SK-N-SH treated with all-trans-retinoic acid at 6 μM for 48 hours (cell line): ENCODE data around the gene MAPK8IP3.

ENCODE experiments used
- ATAC-seq: fragments of 200-7000 bp; cut with Tn5 transposase; 3 replicates; pipeline ENCODE4 v1.9.1; 2020; ENCODE audit warnings: mild to moderate bottlenecking, moderate library complexity
- ARNTL ChIP-seq: fragments of 450-650 bp; formaldehyde crosslinking; IDR thresholded peaks from 2 replicates; pipeline ENCODE4 v1.5.0; 2020; ENCODE audit warnings: low read depth, mild to moderate bottlenecking, moderate library complexity, borderline replicate concordance
- BACH2 ChIP-seq: fragments of 250-450 bp; sonication (Bioruptor Pico); IDR thresholded peaks from 2 replicates; pipeline ENCODE4 v1.9.0; 2021; ENCODE audit warnings: mild to moderate bottlenecking, borderline replicate concordance
- CSDC2 ChIP-seq: fragments of 250-450 bp; sonication (Bioruptor Pico); IDR thresholded peaks from 2 replicates; pipeline ENCODE4 v1.5.0; 2020; ENCODE audit warnings: mild to moderate bottlenecking, moderate library complexity
- ESRRG ChIP-seq: fragments of 250-450 bp; sonication (Bioruptor Pico); IDR thresholded peaks from 2 replicates; pipeline ENCODE4 v1.6.1; 2021; ENCODE audit warnings: mild to moderate bottlenecking
- GLIS3 ChIP-seq: fragments of 250-450 bp; sonication (Bioruptor Pico); IDR thresholded peaks from 2 replicates; pipeline ENCODE4 v1.5.0; 2020; ENCODE audit warnings: mild to moderate bottlenecking, moderate library complexity
- OSR1 ChIP-seq: fragments of 250-450 bp; sonication (Bioruptor Pico); IDR thresholded peaks from 2 replicates; pipeline ENCODE4 v1.8.0; 2022; ENCODE audit warnings: moderate library complexity, mild to moderate bottlenecking, inconsistent platforms
- POU6F1 ChIP-seq: fragments of 250-450 bp; sonication (Bioruptor Pico); IDR thresholded peaks from 2 replicates; pipeline ENCODE4 v1.8.0; 2021; ENCODE audit warnings: low read depth, mild to moderate bottlenecking, moderate library complexity, borderline replicate concordance
- PPARA ChIP-seq: fragments of 250-450 bp; sonication (Bioruptor Pico); IDR thresholded peaks from 2 replicates; pipeline ENCODE4 v1.5.0; 2020; ENCODE audit warnings: mild to moderate bottlenecking, borderline replicate concordance
- RARB ChIP-seq: fragments of 250-450 bp; sonication (Bioruptor Pico); IDR thresholded peaks from 2 replicates; pipeline ENCODE4 v1.8.0; 2021; ENCODE audit warnings: mild to moderate bottlenecking, moderate library complexity
- SNAI2 ChIP-seq: fragments of 250-450 bp; sonication (Bioruptor Pico); IDR thresholded peaks from 2 replicates; pipeline ENCODE4 v1.5.0; 2020; ENCODE audit warnings: mild to moderate bottlenecking, moderate library complexity
- TCF4 ChIP-seq: fragments of 250-450 bp; sonication (Bioruptor Pico); IDR thresholded peaks from 2 replicates; pipeline ENCODE4 v1.8.0; 2021; ENCODE audit warnings: mild to moderate bottlenecking, moderate library complexity, borderline replicate concordance
- TOX ChIP-seq: fragments of 250-450 bp; sonication (Bioruptor Pico); IDR thresholded peaks from 2 replicates; pipeline ENCODE4 v1.8.0; 2021; ENCODE audit warnings: mild to moderate bottlenecking, moderate library complexity, borderline replicate concordance
- TSHZ2 ChIP-seq: fragments of 250-450 bp; sonication (Bioruptor Pico); IDR thresholded peaks from 2 replicates; pipeline ENCODE4 v1.5.0; 2020; ENCODE audit warnings: mild to moderate bottlenecking, moderate library complexity
- ZC3H10 ChIP-seq: fragments of 250-450 bp; sonication (Bioruptor Pico); IDR thresholded peaks from 2 replicates; pipeline ENCODE4 v1.5.1; 2021; ENCODE audit warnings: mild to moderate bottlenecking, moderate library complexity
- ZFP3 ChIP-seq: fragments of 250-450 bp; sonication (Bioruptor Pico); IDR thresholded peaks from 2 replicates; pipeline ENCODE4 v1.5.0; 2020; ENCODE audit warnings: mild to moderate bottlenecking, moderate library complexity
- ZFP30 ChIP-seq: fragments of 450-650 bp; formaldehyde crosslinking; IDR thresholded peaks from 2 replicates; pipeline ENCODE4 v1.5.0; 2022; ENCODE audit warnings: mild to moderate bottlenecking, moderate library complexity
- ZNF565 ChIP-seq: fragments of 450-650 bp; formaldehyde crosslinking; conservative IDR thresholded peaks from 2 replicates; pipeline ENCODE4 v1.5.0; 2020; ENCODE audit warnings: low read depth, mild to moderate bottlenecking, moderate library complexity
- ZNF70 ChIP-seq: fragments of 450-650 bp; formaldehyde crosslinking; IDR thresholded peaks from 2 replicates; pipeline ENCODE4 v1.5.0; 2020; ENCODE audit warnings: mild to moderate bottlenecking, moderate library complexity
- ZNF8 ChIP-seq: fragments of 450-650 bp; formaldehyde crosslinking; IDR thresholded peaks from 2 replicates; pipeline ENCODE4 v1.5.0; 2020; ENCODE audit warnings: mild to moderate bottlenecking, moderate library complexity
- TF ChIP-seq, protein P1 (sequence below): fragments of 250-450 bp; sonication (Bioruptor Pico); IDR thresholded peaks from 2 replicates; pipeline ENCODE4 v1.8.0; 2020; ENCODE audit warnings: mild to moderate bottlenecking, moderate library complexity, borderline replicate concordance

Gene MAPK8IP3

DNA sequence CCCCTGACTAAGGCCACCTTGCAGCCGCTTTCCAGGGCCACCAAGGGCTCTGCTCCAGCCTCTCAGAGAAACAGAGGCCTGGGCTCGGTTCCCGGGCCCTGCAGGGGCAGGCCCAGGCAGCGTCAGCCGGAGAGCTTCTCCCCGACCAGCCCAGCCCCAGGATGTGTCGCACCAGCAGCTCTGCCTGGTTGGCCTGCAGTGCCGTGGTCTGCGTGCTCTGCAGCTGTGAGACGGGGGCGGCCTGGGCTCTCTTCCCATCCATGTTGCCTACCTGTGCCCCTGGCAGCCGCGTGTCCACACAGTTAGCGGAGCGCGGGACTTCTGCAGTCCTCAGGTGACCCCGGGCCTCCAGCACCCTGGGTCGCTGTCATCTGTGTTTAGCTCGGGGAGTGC is 82.7 kb downstream of the MAPK8IP3 start:
- no peak for ATAC-seq
- no peak for TF ChIP-seq PPARA
- no peak for TF ChIP-seq TCF4 (CRISPR knock-in tag)
- TF ChIP-seq, protein P1, sequence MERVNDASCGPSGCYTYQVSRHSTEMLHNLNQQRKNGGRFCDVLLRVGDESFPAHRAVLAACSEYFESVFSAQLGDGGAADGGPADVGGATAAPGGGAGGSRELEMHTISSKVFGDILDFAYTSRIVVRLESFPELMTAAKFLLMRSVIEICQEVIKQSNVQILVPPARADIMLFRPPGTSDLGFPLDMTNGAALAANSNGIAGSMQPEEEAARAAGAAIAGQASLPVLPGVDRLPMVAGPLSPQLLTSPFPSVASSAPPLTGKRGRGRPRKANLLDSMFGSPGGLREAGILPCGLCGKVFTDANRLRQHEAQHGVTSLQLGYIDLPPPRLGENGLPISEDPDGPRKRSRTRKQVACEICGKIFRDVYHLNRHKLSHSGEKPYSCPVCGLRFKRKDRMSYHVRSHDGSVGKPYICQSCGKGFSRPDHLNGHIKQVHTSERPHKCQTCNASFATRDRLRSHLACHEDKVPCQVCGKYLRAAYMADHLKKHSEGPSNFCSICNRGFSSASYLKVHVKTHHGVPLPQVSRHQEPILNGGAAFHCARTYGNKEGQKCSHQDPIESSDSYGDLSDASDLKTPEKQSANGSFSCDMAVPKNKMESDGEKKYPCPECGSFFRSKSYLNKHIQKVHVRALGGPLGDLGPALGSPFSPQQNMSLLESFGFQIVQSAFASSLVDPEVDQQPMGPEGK (CRISPR knock-in tag) = no peak
- TF ChIP-seq POU6F1 (CRISPR knock-in tag) = no peak
- TF ChIP-seq TOX (CRISPR knock-in tag) = no peak
- no peak for TF ChIP-seq CSDC2 (CRISPR knock-in tag)
- no peak for TF ChIP-seq ZNF565
- no peak for TF ChIP-seq ZNF70
- no peak for TF ChIP-seq SNAI2 (CRISPR knock-in tag)
- no peak for TF ChIP-seq TSHZ2 (CRISPR knock-in tag)
- TF ChIP-seq RARB (CRISPR knock-in tag) = no peak
- TF ChIP-seq ZC3H10 = no peak
- TF ChIP-seq ZFP30 (CRISPR knock-in tag) = no peak
- TF ChIP-seq OSR1 (CRISPR knock-in tag) = no peak
- TF ChIP-seq GLIS3 = no peak

GRCh38 chr16:1789643-1790045 is 83.6 kb downstream of the MAPK8IP3 start:
- ATAC-seq = no peak
- TF ChIP-seq ARNTL (CRISPR knock-in tag) (no peak), RARB (CRISPR knock-in tag) (no peak), ZNF70 (no peak), BACH2 (CRISPR knock-in tag) (no peak), ZNF8 (CRISPR knock-in tag) (no peak), ESRRG (CRISPR knock-in tag) (no peak), ZNF565 (no peak), SNAI2 (CRISPR knock-in tag) (no peak)
- TF ChIP-seq, protein P1 (CRISPR knock-in tag) = no peak

- TF ChIP-seq ESRRG (CRISPR knock-in tag) (no peak), ZNF70 (no peak), ZNF565 (no peak), TOX (CRISPR knock-in tag) (no peak), ZFP3 (CRISPR knock-in tag) (no peak), TCF4 (CRISPR knock-in tag) (no peak), ZFP30 (CRISPR knock-in tag) (no peak), BACH2 (CRISPR knock-in tag) (no peak)
- TF ChIP-seq, protein P1 (CRISPR knock-in tag) = no peak
These were observed 84.2 kb downstream of the MAPK8IP3 start for GRCh38 chr16:1790261-1790610.

More at GRCh38 chr16:1790261-1790610, 84.2 kb downstream of the MAPK8IP3 start:
- no peak for ATAC-seq
